GM18951 (cell line): ENCODE results near the gene FRMD7.

Experiments
- POLR2A ChIP-seq: IDR thresholded peaks from 4 replicates; pipeline ENCODE4 v1.6.1; 2011; ENCODE audit warnings: mild to moderate bottlenecking; ENCODE audit not compliant: insufficient read length, insufficient read depth; ENCODE audit errors: extremely low read depth
- in situ Hi-C: fragments of 300-500 bp; cut with MboI; formaldehyde crosslinking; loops from one replicate; pipeline ENCODE4 v1.12.0; 2022; ENCODE audit warnings: low sequenced_read_pairs, mixed read lengths, inconsistent platforms; ENCODE audit not compliant: unreplicated experiment

The FRMD7 gene

GRCh38 chrX:132119821-132120515, 7.9 kb downstream of the FRMD7 start:
- no peak for TF ChIP-seq POLR2A
- in situ Hi-C loops, result no loop called here

GRCh38 chrX:132119283-132119682, 8.5 kb downstream of the FRMD7 start:
- in situ Hi-C loops, result no loop called here
- TF ChIP-seq POLR2A, result no peak

- in situ Hi-C loops, result no loop called here
- no peak for TF ChIP-seq POLR2A
Observed at GRCh38 chrX:132118358-132118757, 9.5 kb downstream of the FRMD7 start.

GRCh38 chrX:132115792-132116191, 12.0 kb downstream of the FRMD7 start:
- in situ Hi-C loops, result no loop called here
- TF ChIP-seq POLR2A, result no peak

- no peak for TF ChIP-seq POLR2A
- in situ Hi-C loops, result no loop called here
Observed at GRCh38 chrX:132114607-132115006, 13.2 kb downstream of the FRMD7 start.

- TF ChIP-seq POLR2A, result no peak
- in situ Hi-C loops, result no loop called here
Observed at GRCh38 chrX:132107291-132107690, 20.5 kb downstream of the FRMD7 start.

GRCh38 chrX:132101799-132102198, 26.0 kb downstream of the FRMD7 start:
- in situ Hi-C loops, result no loop called here

GRCh38 chrX:132101206-132101605, 26.6 kb downstream of the FRMD7 start:
- in situ Hi-C loops, result no loop called here
- TF ChIP-seq POLR2A, result no peak

More at GRCh38 chrX:132101799-132102198, 26.0 kb downstream of the FRMD7 start:
- TF ChIP-seq POLR2A, result no peak

GRCh38 chrX:132098704-132099103, 29.1 kb downstream of the FRMD7 start:
- in situ Hi-C loops, result loop anchor here (25.0 kb wide), 1 partner anchor 514 kb away; no protein-coding TSS in a partner anchor

- TF ChIP-seq POLR2A, result no peak
- in situ Hi-C loops, result loop anchor here (25.0 kb wide), 1 partner anchor 518 kb away; no protein-coding TSS in a partner anchor
Observed at GRCh38 chrX:132094164-132094563, 33.7 kb downstream of the FRMD7 start.

GRCh38 chrX:132093239-132093860, 34.5 kb downstream of the FRMD7 start:
- in situ Hi-C loops, result loop anchor here (25.0 kb wide), 1 partner anchor 519 kb away; no protein-coding TSS in a partner anchor
- no peak for TF ChIP-seq POLR2A

- in situ Hi-C loops, result loop anchor here (25.0 kb wide), 1 partner anchor 520 kb away; no protein-coding TSS in a partner anchor
Observed at GRCh38 chrX:132092439-132093065, 35.3 kb downstream of the FRMD7 start.

GRCh38 chrX:132090403-132091159, 37.2 kb downstream of the FRMD7 start:
- TF ChIP-seq POLR2A, result no peak
- in situ Hi-C loops, result loop anchor here (25.0 kb wide), 1 partner anchor 522 kb away; no protein-coding TSS in a partner anchor

More at GRCh38 chrX:132092439-132093065, 35.3 kb downstream of the FRMD7 start:
- no peak for TF ChIP-seq POLR2A

GRCh38 chrX:132088864-132089263, 39.0 kb downstream of the FRMD7 start:
- in situ Hi-C loops, result loop anchor here (25.0 kb wide), 1 partner anchor 523 kb away; no protein-coding TSS in a partner anchor
- no peak for TF ChIP-seq POLR2A
